Fibroblast of lung (primary cell): ENCODE data around the gene NELFB. TPM values are rescaled to one million over a fixed set of nuclear protein-coding genes. Genes with fewer than 3 reads are reported as not detected.
A peak's percentile ranks its signal among the peaks of the same experiment; 100 is the strongest.

Experiments
- DNase-seq, 2 donors: peaks; one replicate each; pipeline versions ENCODE4 v3.0.0 to v3.0.0-alpha.2; 2010; ENCODE audit warnings: low read depth in 2 of 2
- H2AFZ ChIP-seq: 2 replicates; pipeline ENCODE4 v1.5.1; 2012; ENCODE audit warnings: low read length, control low read depth, inconsistent platforms
- H3K27ac ChIP-seq: 2 replicates; pipeline ENCODE4 v1.5.1; 2011; ENCODE audit warnings: low read length, control low read depth; ENCODE audit not compliant: insufficient read depth
- H3K27me3 ChIP-seq: 2 replicates; pipeline ENCODE4 v1.5.1; 2011; ENCODE audit warnings: mild to moderate bottlenecking, low read length; ENCODE audit not compliant: control insufficient read depth, insufficient read depth
- H3K36me3 ChIP-seq: 2 replicates; pipeline ENCODE4 v1.5.1; 2011; ENCODE audit warnings: low read length; ENCODE audit not compliant: control insufficient read depth, insufficient read depth
- H3K4me1 ChIP-seq: 2 replicates; pipeline ENCODE4 v1.5.1; 2011; ENCODE audit warnings: low read length; ENCODE audit not compliant: control insufficient read depth, insufficient read depth; ENCODE audit errors: extremely low read depth
- H3K4me2 ChIP-seq: 2 replicates; pipeline ENCODE4 v1.5.1; 2011; ENCODE audit warnings: low read length, control low read depth; ENCODE audit not compliant: insufficient read depth; ENCODE audit errors: extremely low read depth
- H3K4me3 ChIP-seq, 4 experiments: fragments of 200-600 bp in 1 of 4; sonication (generic) in 1 of 4; replicated peaks in 1 of 4; 2 replicates each; pipeline ENCODE4 v1.5.1; 2011 to 2016; ENCODE audit warnings: low read length in 4 of 4, low read depth in 3 of 4, mild to moderate bottlenecking in 3 of 4, control low read depth in 2 of 4, inconsistent platforms in 1 of 4, mixed read lengths in 1 of 4; ENCODE audit not compliant: insufficient read depth in 1 of 4; ENCODE audit errors: control extremely low read depth in 1 of 4
- H3K79me2 ChIP-seq: 2 replicates; pipeline ENCODE4 v1.5.1; 2012; ENCODE audit warnings: mild to moderate bottlenecking, low read length, inconsistent platforms; ENCODE audit not compliant: control insufficient read depth, insufficient read depth
- H3K9ac ChIP-seq: 2 replicates; pipeline ENCODE4 v1.5.1; 2011; ENCODE audit warnings: mild to moderate bottlenecking, low read length, control low read depth; ENCODE audit not compliant: insufficient read depth
- H3K9me3 ChIP-seq: 2 replicates; pipeline ENCODE4 v1.5.1; 2012; ENCODE audit warnings: low read depth, low read length; ENCODE audit not compliant: control insufficient read depth, insufficient read depth
- H4K20me1 ChIP-seq: 2 replicates; pipeline ENCODE4 v1.5.1; 2011; ENCODE audit warnings: low read length; ENCODE audit not compliant: control insufficient read depth, insufficient read depth; ENCODE audit errors: extremely low read depth
- EZH2 ChIP-seq: IDR thresholded peaks from 2 replicates; pipeline ENCODE4 v1.5.1; 2012; ENCODE audit warnings: low read length, control low read depth, mild to moderate bottlenecking; ENCODE audit errors: missing control alignments
- polyA plus RNA-seq, 2 donors: library from polyadenylated mRNA; depleted of rRNA in 1 of 2; stranded (reverse) in 1 of 2; unstranded in 1 of 2; fragments of >200 nt; gene quantifications; 2 replicates each; pipeline ENCODE4 v1.2.1, GENCODE V29; 2011 to 2012; ENCODE audit warnings: missing spikeins in 1 of 2
- total RNA-seq: library from RNA; depleted of rRNA; stranded (reverse); fragments of >200 nt; gene quantifications from 2 replicates; pipeline ENCODE4 v1.2.1, GENCODE V29; 2014
- TF ChIP-seq, protein P1 (sequence below), 2 donors: IDR thresholded peaks in 1 of 2; conservative IDR thresholded peaks in 1 of 2; 1 replicate in 1 of 2; 2 replicates in 1 of 2; pipeline ENCODE4 v1.5.1; 2011 to 2012; ENCODE audit warnings: low read length in 2 of 2, control low read depth in 1 of 2, inconsistent platforms in 1 of 2, low read depth in 1 of 2, mild to moderate bottlenecking in 1 of 2

NELFB gene
- total and polyA plus RNA-seq, 2 donors (not counting 1 experiment from before 2014, with no cell fraction given), result 23.5 to 50.0 TPM

- Histone ChIP-seq H3K4me2 (peak overlapping the region; percentile 82), H3K36me3 (peaks cover 3% of the 10 kb centered on the region), H3K9me3 (no peaks in the 10 kb centered on the region), H4K20me1 (no peaks in the 10 kb centered on the region), H3K27me3 (no peaks in the 10 kb centered on the region), H3K27ac (peak overlapping the region; percentile 62), H3K9ac (peak overlapping the region; percentile 77), H3K4me1 (peaks cover 8% of the 10 kb centered on the region), H3K4me3 (peak overlapping the region; percentile 58 to 81 (median 62)), H2AFZ (peak overlapping the region; percentile 32), H3K79me2 (no peaks in the 10 kb centered on the region)
- TF ChIP-seq EZH2, result no peak
- TF ChIP-seq, protein P1, sequence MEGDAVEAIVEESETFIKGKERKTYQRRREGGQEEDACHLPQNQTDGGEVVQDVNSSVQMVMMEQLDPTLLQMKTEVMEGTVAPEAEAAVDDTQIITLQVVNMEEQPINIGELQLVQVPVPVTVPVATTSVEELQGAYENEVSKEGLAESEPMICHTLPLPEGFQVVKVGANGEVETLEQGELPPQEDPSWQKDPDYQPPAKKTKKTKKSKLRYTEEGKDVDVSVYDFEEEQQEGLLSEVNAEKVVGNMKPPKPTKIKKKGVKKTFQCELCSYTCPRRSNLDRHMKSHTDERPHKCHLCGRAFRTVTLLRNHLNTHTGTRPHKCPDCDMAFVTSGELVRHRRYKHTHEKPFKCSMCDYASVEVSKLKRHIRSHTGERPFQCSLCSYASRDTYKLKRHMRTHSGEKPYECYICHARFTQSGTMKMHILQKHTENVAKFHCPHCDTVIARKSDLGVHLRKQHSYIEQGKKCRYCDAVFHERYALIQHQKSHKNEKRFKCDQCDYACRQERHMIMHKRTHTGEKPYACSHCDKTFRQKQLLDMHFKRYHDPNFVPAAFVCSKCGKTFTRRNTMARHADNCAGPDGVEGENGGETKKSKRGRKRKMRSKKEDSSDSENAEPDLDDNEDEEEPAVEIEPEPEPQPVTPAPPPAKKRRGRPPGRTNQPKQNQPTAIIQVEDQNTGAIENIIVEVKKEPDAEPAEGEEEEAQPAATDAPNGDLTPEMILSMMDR (conservative IDR thresholded peaks at IDR 0.05 in 1 of 2, IDR thresholded peaks at IDR 0.05 in 1 of 2; ENCODE audit: low read depth in 1 of 2, low read length in 2 of 2), result no peak
- peak; percentile 92 to 98 for DNase-seq
These were observed 31.8 kb upstream of the NELFB start for GRCh38 chr9:137223078-137223970.

- no peak for TF ChIP-seq EZH2
- TF ChIP-seq, protein P1 (conservative IDR thresholded peaks at IDR 0.05 in 1 of 2, IDR thresholded peaks at IDR 0.05 in 1 of 2; ENCODE audit: low read depth in 1 of 2, low read length in 2 of 2), result no peak
- DNase-seq, result no peak
- H3K4me2 ChIP-seq, result peak within 1 kb of the TSS; percentile 73
- H3K4me1 ChIP-seq, result peaks cover 3% of the 10 kb centered on the region
- no peaks in the 10 kb centered on the region for H3K9me3 ChIP-seq
- H4K20me1 ChIP-seq, result no peaks in the 10 kb centered on the region
- peak within 1 kb of the TSS; percentile 77 for H3K9ac ChIP-seq
- H3K79me2 ChIP-seq, result no peaks in the 10 kb centered on the region
- H3K4me3 ChIP-seq, result peak within 1 kb of the TSS; percentile 58 to 81 (median 62)
- H3K36me3 ChIP-seq, result no peaks in the 10 kb centered on the region
- H3K27me3 ChIP-seq, result no peaks in the 10 kb centered on the region
- no peak within 1 kb of the TSS for H2AFZ ChIP-seq
- peak within 1 kb of the TSS; percentile 62 for H3K27ac ChIP-seq
These were observed 30.1 kb upstream of the NELFB start, which contains the start of gene CYSRT1 for GRCh38 chr9:137224830-137225694. CYSRT1 (plus strand) TSS chr9:137225174; CDS start chr9:137225622, 448 bp downstream.
